GM19397 (cell line): Measurements from ENCODE around the gene INPP1.
"Not testable (repeated sequence)": the region's sequence is repeated elsewhere in the genome, so short reads cannot be mapped to it uniquely, and the experiment has no call there.

Source experiments
- ATAC-seq: cut with Tn5 transposase; IDR thresholded peaks from one replicate; pipeline ENCODE4 v1.9.1; 2021; ENCODE audit warnings: mild to moderate bottlenecking, moderate library complexity; ENCODE audit not compliant: unreplicated experiment

INPP1 gene, protein sequence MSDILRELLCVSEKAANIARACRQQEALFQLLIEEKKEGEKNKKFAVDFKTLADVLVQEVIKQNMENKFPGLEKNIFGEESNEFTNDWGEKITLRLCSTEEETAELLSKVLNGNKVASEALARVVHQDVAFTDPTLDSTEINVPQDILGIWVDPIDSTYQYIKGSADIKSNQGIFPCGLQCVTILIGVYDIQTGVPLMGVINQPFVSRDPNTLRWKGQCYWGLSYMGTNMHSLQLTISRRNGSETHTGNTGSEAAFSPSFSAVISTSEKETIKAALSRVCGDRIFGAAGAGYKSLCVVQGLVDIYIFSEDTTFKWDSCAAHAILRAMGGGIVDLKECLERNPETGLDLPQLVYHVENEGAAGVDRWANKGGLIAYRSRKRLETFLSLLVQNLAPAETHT

DNA sequence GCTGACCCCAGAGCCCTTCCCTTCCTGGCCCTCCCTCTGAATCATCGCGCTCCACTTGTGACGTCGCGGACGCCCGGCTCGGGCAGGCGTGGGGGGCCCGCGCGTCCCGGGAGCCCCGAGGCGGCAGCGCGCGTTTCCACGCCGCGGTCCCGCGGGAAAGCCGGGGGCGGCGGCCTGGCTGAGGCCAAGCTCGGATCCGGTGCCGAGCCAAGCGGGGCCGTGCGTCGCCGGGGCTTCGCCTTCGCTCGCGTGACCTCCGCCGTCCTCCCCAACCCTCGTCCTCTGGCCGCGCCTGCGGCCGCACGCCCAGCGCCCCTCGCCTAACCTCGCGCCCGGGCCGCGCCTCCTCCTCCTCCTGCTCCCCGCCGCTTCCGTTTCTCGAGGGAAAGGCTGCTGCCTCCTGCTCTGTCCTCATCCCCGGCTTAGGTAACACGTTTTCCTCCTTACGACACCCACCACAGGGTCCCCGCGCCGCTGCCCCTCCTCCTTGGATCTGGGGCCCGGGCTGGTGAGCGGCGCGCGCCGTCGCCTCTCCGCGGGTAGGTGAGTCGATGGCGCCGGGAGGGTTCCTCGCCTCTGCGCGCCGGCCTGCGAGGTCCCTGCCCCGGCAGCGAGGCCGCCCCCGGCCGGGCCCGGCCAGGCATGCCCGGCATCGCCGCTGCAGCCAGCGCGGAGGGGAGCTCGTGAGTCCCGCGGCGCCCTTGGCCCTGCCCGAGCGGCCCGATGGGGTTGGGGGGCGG, at the start of gene INPP1:
Gene INPP1 (plus strand): TSS at position 54 of the 740 bp plus-strand sequence. CDS start 16,514 bp downstream, outside the sequence.
- ATAC-seq, result peak; percentile 67

DNA sequence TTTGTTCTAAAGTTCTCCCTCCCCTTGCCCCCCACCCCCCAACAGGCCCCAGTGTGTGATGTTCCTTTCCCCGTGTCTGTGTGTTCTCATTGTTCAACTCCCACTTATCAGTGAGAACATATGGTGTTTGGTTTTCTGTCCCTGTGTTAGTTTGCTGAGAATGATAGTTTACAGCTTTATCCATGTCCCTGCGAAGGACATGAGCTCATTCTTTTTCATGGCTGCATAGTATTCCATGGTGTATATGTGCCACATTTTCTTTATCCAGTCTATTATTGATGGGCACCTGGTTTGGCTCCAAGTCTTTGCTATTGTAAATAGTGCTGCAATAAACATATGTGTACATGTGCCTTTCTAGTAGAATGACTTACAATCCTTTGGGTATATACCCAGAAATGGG, 45.5 kb upstream of the INPP1 start:
- not testable (repeated sequence) for ATAC-seq

DNA sequence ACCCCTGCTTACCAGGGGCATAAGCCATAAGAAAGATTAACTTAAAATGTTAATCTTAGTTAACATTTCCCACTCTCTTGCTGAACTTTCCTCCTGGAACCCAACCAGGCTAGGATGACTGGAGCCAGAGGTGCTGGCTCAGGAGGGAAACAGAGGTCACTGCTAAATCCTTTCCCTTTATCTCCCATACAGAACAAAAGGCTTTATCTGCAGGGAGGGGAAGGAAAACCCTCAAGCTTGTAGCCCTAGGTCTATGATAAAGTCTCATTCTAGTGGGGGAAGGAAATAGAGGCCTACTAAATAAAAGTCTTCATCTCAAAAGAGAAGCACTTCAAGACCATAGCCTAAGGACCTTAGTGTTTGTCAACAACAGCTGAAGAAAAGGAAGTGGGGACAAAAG, 42.4 kb upstream of the INPP1 start:
- ATAC-seq, result no peak

DNA sequence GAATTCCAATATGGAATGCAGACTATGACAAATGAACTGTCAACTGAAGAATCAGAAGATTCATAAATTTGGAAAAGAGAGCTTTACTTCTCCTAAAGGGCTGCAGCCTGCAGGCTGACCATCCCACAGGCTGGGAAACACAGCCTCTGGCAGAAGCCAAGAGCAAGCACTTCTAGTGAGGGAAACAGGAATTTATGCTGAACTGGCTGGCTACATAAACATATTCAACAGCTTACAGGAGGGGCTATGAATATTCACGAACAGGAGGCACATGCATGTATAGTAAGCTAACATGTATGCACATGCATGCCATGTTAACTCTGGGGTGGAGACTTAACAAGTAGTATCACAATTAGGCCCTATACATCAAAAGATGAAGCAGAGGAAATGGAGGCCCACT, 41.3 kb upstream of the INPP1 start:
- no peak for ATAC-seq

DNA sequence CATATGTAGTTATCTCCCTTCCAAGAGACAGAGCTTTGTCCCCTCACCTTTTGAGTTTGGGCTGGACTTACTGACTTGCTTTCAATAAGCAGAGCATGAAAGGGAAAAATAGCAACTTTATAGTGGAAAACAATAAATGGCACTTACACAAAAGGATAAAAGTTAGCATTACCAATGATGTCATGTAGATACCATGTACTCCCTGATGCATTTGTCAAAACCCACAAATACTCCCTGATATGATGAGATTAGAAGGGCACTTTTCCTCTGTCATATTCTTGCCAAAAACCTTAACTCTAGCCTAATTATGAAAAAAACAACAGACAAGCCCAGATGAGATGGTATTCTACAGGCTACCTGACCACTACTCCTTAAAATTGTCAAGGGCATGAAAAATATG, 39.7 kb upstream of the INPP1 start:
- ATAC-seq, result no peak

DNA sequence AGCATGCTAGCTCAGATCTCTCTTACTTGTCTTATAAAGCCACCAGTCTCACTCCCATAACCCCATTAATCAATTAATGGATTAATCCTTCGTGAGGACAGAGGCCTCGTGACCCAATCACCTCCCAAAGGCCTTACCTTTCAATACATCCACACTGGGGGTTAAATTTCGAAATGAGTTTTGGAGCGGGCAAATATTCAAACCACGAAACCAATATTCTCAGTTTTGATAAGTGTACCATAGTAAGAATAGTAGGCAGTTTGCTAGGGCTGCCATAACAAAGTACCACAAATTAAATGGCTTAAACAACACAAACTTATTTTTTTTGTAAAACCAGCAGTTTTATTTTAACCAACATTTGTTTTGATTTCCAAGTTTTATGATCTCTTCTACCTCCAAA, 39.0 kb upstream of the INPP1 start:
- ATAC-seq, result no peak

DNA sequence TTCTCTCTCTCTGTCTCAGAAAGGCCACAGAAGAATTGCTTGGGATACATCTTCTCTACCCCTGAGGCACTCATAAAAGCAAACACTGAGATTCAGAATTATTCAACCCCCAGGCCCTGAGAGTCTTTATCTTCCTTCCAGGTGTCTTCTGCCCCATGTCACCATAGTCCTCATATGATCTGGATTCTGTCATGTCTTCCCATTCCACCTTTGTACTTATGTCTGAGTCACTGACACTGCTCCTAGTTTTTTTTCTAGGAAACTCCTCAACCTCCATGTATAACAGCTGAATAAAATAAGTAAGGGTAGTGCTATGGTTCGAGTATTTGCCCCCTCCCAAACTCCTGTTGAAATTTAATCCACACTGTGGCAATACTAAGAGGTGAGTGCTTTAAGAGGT, 35.4 kb upstream of the INPP1 start:
- ATAC-seq, result no peak

DNA sequence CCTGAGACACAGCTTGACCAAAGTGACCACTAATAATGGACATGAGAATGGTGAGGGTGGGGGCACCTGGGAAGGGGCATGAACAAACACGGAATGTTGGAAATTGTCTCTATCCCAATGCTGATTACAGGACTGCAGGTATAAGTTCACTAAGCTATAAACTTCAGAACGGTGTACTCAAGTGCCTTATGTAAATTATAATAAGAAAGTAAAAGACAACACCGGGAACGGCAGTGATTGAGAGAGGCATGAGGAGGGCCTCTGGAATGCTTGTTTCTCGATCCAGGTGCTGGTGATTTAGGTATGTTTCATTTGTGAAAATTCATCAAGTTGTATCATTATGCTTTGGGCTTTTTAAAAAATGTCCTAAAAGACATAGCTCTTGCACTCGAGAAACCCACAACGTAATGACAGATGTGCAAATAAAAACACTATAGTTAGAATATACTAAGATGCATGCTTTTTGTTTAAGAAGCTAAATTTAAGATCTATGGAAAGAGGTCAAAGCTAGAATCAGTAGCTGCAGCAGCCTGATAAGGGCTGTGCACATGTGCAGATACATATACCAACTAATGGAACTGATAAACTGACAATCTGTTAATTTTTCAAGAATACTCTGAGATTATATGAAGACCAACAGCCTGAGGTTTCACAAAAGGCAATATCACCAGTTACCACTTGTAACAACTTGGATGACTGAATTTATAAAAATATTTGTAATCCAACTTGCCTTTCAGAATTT, 31.3 kb upstream of the INPP1 start:
- no peak for ATAC-seq

DNA sequence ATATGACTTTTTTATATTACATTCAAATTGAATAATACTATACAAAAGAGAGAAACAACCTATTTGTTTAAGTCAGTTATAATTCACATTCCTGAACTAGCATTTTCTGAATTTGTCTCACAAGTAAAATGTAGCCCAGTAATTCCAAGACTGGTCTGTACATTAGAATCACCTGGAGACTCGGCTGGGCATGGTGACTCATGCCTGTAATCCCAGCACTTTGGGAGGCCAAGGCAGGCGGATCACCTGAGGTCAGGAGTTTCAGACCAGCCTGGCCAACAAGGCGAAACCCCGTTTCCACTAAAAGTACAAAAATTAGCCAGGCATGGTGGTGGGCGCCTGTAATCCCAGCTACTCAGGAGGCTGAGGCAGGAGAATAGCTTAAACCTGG, 30.8 kb upstream of the INPP1 start:
- not testable (repeated sequence) for ATAC-seq

DNA sequence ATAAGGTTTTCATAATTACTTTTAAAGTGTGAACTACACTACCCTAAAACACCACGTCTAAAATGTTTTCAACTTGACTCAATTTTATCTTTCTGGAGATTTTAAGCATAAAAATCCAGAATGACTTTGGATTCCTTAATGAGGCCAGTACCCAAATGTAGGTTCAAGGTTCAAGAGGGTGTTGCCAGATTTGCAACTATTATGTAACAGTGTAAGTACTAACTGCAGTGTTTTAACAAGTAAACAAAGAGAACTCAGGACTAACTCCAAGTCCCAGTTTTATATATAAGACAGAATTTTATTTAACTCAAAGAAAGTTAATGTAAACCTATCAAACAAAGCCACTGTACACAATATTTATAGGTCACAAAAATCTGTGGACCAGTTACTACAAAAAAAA, 29.5 kb upstream of the INPP1 start:
- ATAC-seq, result no peak

DNA sequence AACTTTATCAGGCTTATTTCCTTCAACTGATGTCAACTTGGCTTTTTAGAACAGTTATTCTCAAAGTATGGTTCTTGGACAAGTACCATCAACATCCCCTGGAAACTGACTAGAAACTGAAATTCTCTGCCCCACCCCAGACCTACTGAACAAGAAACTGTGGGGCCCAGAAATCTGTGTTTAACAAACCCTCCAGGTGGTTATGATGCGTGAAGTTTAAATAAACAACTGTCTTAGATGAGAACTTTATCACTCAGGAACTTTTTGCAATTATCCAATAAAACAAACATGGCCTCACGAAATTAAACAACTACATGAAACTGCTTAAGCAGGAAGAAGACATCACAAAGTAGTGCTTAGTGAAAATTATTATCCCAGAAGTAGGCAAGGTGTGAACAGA, 28.1 kb upstream of the INPP1 start:
- no peak for ATAC-seq

DNA sequence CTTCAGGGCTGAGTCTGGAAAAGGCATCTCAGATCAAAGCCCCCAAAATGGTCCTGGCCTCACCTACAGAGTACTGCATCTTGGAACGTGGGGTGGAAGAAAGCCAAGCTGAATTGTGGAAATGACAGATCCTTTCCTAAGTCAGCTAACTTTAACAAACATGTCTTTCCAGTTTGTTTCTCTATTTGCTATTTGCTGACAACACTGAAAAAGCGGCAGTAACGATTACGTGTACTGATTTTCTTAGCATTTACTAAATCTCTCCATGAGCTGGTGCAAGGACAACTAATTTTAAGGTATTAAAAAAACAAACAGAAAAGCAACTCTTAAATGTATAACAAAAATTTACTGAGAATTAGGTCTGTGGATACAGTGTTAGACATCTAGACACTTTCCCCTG, 24.9 kb upstream of the INPP1 start:
- no peak for ATAC-seq

DNA sequence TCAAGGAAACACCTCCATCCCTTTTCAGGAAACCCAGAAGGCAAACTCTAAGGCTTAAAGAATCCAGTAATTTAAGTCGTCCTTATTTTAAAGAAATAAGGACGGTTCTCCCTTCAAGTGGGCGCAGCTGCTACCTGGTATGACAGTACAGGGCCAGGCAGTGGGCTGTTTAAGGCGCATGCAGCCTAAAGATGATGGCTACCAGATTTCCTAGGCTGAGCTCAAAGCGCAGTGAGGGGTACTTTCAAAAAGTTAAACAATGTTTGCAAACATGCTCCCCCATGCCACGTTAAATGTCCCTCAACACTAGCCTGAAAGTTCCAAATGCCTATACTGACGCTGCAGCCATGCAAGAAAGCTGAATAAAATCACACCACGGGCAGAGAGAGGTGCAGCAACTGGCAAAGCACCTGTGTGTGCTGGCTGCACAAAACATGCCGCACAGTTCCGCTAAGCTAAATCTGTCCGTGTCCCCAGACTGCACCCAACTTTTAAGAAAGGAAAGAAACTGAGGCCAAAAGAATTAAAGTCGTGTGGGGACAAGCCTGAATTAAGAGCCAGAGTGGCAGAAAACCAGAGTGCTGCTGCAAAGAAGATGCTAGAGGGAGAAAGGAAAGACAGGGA, 24.3 kb upstream of the INPP1 start:
- ATAC-seq, result peak; percentile 32

DNA sequence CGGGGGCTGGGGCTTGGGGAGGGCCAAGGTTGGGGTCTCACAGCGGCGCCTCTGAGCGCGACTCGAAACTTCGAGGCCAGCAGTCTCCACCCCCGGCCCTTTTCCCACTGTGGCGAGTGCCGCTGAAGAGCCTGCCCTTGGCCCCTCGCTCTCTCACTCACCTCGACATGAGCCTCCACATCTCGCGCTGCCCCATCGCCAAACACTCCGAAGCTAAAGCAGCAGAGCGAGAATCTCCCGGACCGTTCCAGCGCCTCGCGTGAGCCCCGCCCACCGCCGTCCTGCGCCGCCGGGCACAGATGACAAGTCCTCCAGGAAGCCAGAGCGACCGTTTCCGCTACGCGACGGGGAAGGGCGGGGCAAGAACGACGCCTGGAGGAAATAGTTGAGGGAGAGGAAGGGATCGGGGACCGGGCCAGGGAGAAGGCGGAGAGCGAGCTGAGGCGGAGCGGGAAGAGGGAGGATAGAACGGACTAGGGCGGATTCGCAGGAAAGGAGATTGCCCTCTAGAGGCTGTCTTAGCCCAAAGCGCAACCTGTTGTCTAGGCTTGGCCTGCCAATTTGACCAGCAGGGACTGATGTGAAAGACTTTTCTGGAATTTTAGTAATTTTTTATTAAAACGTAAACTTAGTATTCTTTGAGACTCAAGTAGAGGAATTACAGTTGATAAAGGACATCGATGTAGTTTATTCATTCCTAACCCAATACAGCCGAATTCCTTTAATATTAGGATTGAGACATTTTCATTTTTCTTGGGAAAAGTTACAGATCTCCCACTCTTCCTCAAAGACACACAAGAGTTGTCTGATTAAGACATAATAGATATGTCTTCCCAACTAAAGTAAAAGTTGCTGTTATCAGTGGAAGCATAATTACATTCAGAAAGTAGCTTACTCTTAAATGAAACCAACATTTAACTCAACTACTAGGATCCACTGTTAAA, 23.6 kb upstream of the INPP1 start, which contains the start of gene HIBCH:
Gene HIBCH (minus strand): TSS at position 272 of the 944 bp plus-strand sequence. CDS start 76 bp downstream, at position 196.
- ATAC-seq, result peak; percentile 95

DNA sequence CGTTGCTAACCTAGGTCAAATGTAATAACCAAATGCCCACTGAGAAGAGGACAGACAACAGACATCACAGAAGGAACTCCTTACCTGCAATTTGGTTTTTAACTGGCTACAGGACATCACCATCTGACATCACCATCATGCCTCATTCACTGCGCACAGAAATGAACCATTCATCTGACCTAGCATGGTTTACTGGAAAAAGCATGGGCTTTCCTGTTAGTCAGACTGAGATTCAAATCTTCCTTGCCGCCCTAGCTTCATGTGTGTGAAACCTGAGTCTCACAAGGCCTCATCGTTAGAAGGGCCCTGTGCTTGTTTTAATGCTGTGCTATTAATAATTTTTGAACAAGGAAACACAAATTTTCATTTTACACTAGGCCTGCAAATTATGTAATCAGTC, 22.7 kb upstream of the INPP1 start:
- ATAC-seq, result no peak

DNA sequence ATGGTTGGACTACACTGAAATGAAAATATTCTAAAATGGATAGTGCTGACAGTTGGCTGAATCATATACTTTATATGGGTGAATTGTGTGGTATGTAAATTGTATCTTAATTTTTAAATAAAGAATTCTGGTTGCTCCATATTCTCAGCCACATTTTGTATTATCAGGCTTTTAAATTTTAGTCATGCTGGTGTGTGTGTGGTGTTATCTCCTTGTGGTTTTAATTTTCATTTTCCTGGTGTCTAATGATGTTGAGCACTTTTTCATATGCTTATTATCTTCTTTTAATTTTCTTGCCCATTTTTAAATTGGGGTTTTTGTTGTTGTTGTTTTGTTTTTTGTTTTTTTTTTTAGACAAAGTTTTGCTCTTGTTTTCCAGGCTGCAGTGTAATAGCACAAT, 20.0 kb upstream of the INPP1 start:
- no peak for ATAC-seq

DNA sequence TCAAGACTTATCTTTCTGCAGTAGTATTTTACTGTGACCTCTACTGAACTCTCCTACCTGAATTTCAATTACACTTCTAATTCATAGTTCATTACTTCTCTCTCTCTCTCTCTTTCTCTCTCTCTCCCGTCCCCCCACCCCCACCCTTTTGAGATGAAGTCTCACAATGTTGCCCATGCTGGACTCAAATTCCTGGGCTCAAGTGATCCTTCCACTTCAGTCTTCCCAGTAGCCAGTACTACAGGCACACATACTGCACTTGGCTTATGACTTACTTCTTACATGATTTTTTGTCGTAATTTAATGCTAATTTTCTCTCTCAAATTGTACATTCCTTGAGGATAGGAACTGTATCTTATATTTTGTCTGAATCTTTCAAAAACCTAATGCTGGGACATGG, 17.8 kb upstream of the INPP1 start:
- no peak for ATAC-seq

DNA sequence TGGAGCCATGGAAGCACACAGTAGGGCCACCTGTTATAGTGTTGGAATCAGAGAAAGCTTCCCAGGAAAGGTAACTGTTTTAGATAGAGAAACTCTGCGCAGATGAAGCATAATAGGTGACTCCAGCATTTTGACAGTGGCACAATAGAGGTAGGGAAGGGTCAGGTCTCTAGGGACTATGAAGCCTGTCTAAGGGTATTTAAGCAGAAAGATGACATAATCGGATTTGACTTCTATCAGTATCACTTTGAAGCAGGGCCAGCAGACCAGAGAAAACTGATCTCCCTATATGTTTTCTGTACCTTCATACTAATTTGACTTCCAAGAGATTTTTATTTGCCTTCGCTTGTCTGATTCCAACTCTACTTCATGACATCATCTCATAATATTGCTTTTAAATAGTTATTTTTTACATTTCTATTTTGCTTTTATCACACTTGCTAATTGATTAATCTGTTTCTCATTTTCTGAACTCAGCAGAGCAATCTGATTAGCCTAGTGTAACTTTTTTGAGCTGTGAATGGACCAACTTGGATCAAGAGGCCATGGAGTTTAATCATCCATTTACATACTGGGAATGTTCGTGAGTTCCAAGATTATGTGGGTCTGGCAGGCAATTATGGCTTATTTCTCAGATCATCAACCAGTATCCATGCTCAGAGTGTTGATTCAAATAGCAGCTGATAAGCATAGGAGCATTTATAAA, 15.4 kb upstream of the INPP1 start:
- ATAC-seq, result no peak

DNA sequence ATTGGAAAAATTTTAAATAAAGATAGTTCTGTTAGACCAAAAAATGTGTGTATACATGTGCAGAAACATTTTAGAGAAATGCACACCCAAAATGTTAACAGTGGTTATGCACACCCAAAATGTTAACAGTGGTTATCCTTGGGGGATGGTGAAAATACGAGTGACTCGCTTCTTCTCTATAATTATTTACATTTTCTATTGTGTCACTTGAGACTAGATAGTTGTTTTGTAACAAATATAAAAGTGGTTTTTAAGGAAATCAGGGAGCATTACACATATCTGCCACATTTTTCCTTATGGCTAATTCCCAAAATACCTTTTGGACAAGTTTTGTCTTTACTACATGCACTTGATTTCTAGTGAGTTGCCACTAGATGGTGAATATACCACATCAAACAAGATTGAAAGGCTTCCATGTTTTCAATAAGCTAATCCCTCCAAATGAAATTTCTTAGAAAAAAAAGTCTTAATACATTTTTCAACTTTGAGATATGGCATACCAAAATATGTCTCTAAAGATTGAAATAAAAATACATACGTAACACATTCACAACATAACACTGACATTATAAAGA, 14.7 kb upstream of the INPP1 start:
- ATAC-seq, result no peak
